Measurements from ENCODE around the gene PTPRD.

PTPRD gene

DNA sequence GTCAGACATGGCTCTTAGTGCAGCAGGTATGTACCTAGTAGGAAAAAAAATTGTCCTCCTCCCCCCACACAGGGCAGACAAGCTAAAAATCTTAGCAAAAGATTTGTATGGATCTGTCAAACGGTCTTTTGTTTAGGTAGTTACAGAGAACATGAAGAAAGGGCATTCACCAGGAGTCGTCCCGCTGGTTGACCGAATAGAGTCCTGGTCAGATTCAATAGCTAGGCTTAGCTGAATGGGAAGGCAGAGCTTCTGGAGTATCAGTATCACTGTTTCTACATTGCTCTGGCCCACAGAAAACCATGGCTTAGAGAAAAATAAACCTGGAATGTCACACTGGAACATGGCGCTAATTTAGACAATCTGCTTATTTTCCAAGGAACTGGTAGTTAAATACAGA lies 642.3 kb downstream of the PTPRD start:
- TF ChIP-seq, protein P1, sequence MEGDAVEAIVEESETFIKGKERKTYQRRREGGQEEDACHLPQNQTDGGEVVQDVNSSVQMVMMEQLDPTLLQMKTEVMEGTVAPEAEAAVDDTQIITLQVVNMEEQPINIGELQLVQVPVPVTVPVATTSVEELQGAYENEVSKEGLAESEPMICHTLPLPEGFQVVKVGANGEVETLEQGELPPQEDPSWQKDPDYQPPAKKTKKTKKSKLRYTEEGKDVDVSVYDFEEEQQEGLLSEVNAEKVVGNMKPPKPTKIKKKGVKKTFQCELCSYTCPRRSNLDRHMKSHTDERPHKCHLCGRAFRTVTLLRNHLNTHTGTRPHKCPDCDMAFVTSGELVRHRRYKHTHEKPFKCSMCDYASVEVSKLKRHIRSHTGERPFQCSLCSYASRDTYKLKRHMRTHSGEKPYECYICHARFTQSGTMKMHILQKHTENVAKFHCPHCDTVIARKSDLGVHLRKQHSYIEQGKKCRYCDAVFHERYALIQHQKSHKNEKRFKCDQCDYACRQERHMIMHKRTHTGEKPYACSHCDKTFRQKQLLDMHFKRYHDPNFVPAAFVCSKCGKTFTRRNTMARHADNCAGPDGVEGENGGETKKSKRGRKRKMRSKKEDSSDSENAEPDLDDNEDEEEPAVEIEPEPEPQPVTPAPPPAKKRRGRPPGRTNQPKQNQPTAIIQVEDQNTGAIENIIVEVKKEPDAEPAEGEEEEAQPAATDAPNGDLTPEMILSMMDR (IDR thresholded peaks at IDR 0.05; ENCODE audit: low read depth, low read length) = no peak
- H3K4me3 ChIP-seq (ENCODE audit: low read depth, low read length) = no peak overlapping the region

DNA sequence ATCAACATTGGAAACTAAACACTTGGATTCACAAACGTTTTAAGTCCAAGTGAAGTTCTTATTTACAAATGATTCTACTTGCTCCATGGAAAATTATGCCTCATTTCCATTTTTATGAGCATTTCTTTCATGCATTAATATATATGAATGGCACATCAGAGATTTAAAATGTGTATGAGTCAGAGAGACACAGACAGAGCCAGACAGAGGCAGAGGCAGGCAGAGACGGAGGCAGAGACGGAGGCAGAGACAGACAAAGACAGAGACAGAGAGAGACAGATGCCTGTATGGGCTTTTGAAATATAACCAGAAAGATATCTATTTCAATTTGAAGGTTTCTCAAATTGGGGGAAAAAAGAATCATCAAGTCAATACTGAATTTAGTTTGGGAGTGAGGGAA lies 649.0 kb downstream of the PTPRD start:
- TF ChIP-seq, protein P1 (IDR thresholded peaks at IDR 0.05; ENCODE audit: low read depth, low read length) = no peak
- no peak overlapping the region for H3K4me3 ChIP-seq (ENCODE audit: low read depth, low read length)

- no peak overlapping the region for H3K4me3 ChIP-seq (ENCODE audit: low read depth, low read length)
These were observed 650.9 kb downstream of the PTPRD start for GRCh38 chr9:9961934-9962333.

GRCh38 chr9:9961487-9961886 lies 651.3 kb downstream of the PTPRD start:
- no peak overlapping the region for H3K4me3 ChIP-seq (ENCODE audit: low read depth, low read length)
- TF ChIP-seq, protein P1 (IDR thresholded peaks at IDR 0.05; ENCODE audit: low read depth, low read length) = no peak

More at GRCh38 chr9:9961934-9962333, 650.9 kb downstream of the PTPRD start:
- TF ChIP-seq, protein P1 (IDR thresholded peaks at IDR 0.05; ENCODE audit: low read depth, low read length) = no peak

GRCh38 chr9:9951556-9952160 lies 661.1 kb downstream of the PTPRD start:
- TF ChIP-seq, protein P1 (IDR thresholded peaks at IDR 0.05; ENCODE audit: low read depth, low read length) = no peak
- no peak overlapping the region for H3K4me3 ChIP-seq (ENCODE audit: low read depth, low read length)

DNA sequence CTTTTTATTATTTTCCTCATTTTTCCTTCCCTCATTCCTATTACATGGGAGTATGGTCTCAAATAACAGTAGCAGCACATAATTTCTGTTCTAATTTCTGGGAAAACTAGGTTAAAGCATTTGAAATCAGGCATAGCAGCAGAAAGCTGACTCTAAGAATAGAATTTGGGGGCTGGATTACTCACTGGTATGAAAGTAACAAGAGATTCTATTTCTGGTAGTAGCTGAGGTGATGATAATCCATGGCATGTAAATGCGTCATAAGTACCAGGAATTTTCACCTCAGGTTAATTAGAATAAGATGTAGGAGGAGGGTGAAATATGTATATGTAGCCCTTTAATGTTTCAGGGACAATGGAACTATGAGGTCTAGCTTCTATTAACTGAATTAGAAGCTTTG lies 662.0 kb downstream of the PTPRD start:
- TF ChIP-seq, protein P1 (IDR thresholded peaks at IDR 0.05; ENCODE audit: low read depth, low read length) = no peak
- no peak overlapping the region for H3K4me3 ChIP-seq (ENCODE audit: low read depth, low read length)

DNA sequence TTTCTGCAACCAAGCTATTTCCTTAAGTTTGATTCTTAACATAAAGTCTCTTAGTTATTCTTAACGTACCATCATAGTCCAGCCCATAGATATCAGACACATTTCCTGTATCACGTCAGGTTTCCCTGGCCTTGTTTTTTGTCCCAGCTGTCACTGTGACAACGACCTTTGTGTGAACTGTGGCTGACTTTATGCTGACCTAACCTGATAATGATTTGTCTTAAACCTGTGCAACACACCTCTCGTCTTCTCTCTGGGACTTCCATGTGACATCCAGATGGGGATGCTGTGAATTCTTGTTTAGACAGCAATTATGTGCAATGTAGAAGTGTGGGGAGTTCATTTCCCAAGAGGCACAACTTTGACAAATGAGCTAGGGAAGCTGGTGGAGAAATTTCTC lies 662.8 kb downstream of the PTPRD start:
- TF ChIP-seq, protein P1 (IDR thresholded peaks at IDR 0.05; ENCODE audit: low read depth, low read length) = no peak

More for the DNA sequence above, 662.8 kb downstream of the PTPRD start:
- no peak overlapping the region for H3K4me3 ChIP-seq (ENCODE audit: low read depth, low read length)
